Transverse colon (tissue), 4 donors: ENCODE data around the gene ASTN1.

Experiments
- EP300 ChIP-seq: sonication (generic); formaldehyde crosslinking; IDR thresholded peaks from one replicate; pipeline ENCODE4 v1.6.1; 2017; ENCODE audit warnings: antibody characterized with exemption, low read depth
- POLR2A ChIP-seq: fragments of 450-650 bp; IDR thresholded peaks from one replicate; pipeline ENCODE4 v1.6.1; 2016; ENCODE audit warnings: antibody characterized with exemption, mild to moderate bottlenecking, moderate library complexity
- POLR2AphosphoS5 ChIP-seq, 3 donors: sonication (generic); formaldehyde crosslinking; IDR thresholded peaks; one replicate each; pipeline ENCODE4 v1.6.1; 2016; ENCODE audit warnings: antibody characterized with exemption in 3 of 3
- TF ChIP-seq, protein P1 (sequence below), 5 experiments: fragments of 200-600 bp in 3 of 5; fragments of 450-650 bp in 2 of 5; sonication (generic) in 3 of 5; IDR thresholded peaks; 1 replicate in 2 of 5; 2 replicates in 3 of 5; pipeline ENCODE4 v1.5.1; 2016 to 2017; ENCODE audit warnings: antibody characterized with exemption in 5 of 5, inconsistent platforms in 3 of 5, mild to moderate bottlenecking in 2 of 5, moderate library complexity in 1 of 5

DNA sequence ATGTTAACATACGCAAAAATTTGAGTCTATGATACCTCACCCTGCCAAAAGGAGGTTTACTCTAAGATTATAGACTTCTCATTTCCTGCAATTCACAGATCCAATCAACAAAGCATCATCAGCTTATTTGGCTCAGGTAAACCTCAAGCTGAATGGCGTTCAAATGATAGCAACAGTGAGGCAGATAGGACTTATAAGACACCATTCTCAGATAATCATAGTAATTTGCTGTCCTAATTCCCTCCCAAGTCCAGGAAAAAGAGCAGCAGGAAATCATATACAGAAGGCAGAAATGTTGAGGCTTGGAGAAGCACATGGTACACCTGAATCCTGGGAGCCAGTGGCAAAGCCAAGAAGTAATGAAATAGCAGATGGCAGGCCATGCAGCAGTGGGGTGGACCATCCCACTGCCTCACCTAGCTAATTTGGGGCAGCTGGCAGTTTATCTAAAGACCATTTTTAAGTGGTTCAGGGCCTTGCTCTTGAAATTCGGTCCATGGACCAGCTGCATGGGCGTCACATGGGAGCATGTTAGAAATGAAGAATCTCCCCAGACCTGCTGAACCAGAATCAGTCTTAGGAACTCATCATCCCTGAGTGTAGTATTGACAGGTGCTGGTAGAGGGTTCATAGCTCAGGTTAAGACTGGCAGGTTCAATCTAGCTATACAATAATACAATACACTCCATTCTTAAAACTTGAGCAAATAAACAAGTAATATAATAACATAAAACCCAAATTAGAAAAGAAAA is 57.7 kb downstream of the ASTN1 start:
- TF ChIP-seq POLR2A (no peak), EP300 (no peak), POLR2AphosphoS5 (IDR thresholded peaks at IDR 0.05) (no peak)
- TF ChIP-seq, protein P1, sequence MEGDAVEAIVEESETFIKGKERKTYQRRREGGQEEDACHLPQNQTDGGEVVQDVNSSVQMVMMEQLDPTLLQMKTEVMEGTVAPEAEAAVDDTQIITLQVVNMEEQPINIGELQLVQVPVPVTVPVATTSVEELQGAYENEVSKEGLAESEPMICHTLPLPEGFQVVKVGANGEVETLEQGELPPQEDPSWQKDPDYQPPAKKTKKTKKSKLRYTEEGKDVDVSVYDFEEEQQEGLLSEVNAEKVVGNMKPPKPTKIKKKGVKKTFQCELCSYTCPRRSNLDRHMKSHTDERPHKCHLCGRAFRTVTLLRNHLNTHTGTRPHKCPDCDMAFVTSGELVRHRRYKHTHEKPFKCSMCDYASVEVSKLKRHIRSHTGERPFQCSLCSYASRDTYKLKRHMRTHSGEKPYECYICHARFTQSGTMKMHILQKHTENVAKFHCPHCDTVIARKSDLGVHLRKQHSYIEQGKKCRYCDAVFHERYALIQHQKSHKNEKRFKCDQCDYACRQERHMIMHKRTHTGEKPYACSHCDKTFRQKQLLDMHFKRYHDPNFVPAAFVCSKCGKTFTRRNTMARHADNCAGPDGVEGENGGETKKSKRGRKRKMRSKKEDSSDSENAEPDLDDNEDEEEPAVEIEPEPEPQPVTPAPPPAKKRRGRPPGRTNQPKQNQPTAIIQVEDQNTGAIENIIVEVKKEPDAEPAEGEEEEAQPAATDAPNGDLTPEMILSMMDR (IDR thresholded peaks at IDR 0.05) = no peak
